Osteoblast (primary cell): ENCODE results near the gene NCOA1. TPM values are rescaled to one million over a fixed set of nuclear protein-coding genes. Genes with fewer than 3 reads are reported as not detected.
A peak's percentile ranks its signal among the peaks of the same experiment; 100 is the strongest.
"Not testable (repeated sequence)": the region's sequence is repeated elsewhere in the genome, so short reads cannot be mapped to it uniquely, and the experiment has no call there.

Experiments used
- DNase-seq: peaks from one replicate; pipeline ENCODE4 v3.0.0; 2011; ENCODE audit warnings: low spot score, mixed read lengths; ENCODE audit not compliant: insufficient read length; ENCODE audit errors: missing footprints
- H2AFZ ChIP-seq: 2 replicates; pipeline ENCODE4 v1.6.0; 2011; ENCODE audit warnings: mild to moderate bottlenecking, low read length
- H3K27ac ChIP-seq: 2 replicates; pipeline ENCODE4 v1.5.1; 2011; ENCODE audit warnings: mild to moderate bottlenecking, low read depth, low read length, moderate library complexity
- H3K27me3 ChIP-seq: 2 replicates; pipeline ENCODE4 v1.6.0; 2012; ENCODE audit warnings: mild to moderate bottlenecking, control low read depth, inconsistent platforms, low read length, moderate library complexity; ENCODE audit not compliant: insufficient read depth
- H3K36me3 ChIP-seq: 2 replicates; pipeline ENCODE4 v1.5.1; 2011; ENCODE audit warnings: mild to moderate bottlenecking, low read length, control low read depth, moderate library complexity; ENCODE audit not compliant: insufficient read depth
- H3K4me1 ChIP-seq: 2 replicates; pipeline ENCODE4 v1.5.1; 2011; ENCODE audit warnings: mild to moderate bottlenecking, low read length, control low read depth, moderate library complexity; ENCODE audit not compliant: insufficient read depth
- H3K4me2 ChIP-seq: 2 replicates; pipeline ENCODE4 v1.6.0; 2011; ENCODE audit warnings: mild to moderate bottlenecking, low read length; ENCODE audit not compliant: insufficient read depth
- H3K4me3 ChIP-seq: fragments of 200-600 bp; sonication (generic); 3 replicates; pipeline ENCODE4 v1.5.1; 2012; ENCODE audit warnings: mild to moderate bottlenecking, low read length, inconsistent platforms; ENCODE audit not compliant: insufficient read depth
- H3K79me2 ChIP-seq: 2 replicates; pipeline ENCODE4 v1.6.0; 2012; ENCODE audit warnings: mild to moderate bottlenecking, low read length, control low read depth, inconsistent platforms; ENCODE audit not compliant: insufficient read depth
- H3K9me3 ChIP-seq: 2 replicates; pipeline ENCODE4 v1.5.1; 2011; ENCODE audit warnings: low read depth, low read length, control low read depth
- H4K20me1 ChIP-seq: 2 replicates; pipeline ENCODE4 v1.6.0; 2012; ENCODE audit warnings: mild to moderate bottlenecking, low read length, control low read depth; ENCODE audit not compliant: insufficient read depth
- total RNA-seq: library from RNA; depleted of rRNA; stranded (reverse); fragments of >200 nt; gene quantifications from 2 replicates; pipeline ENCODE4 v1.2.3, GENCODE V29; 2012
- TF ChIP-seq, protein P1 (sequence below): IDR thresholded peaks from 2 replicates; pipeline ENCODE4 v1.5.1; 2011; ENCODE audit warnings: mild to moderate bottlenecking, low read depth, low read length, moderate library complexity; ENCODE audit errors: extremely low read depth

Gene NCOA1
- total RNA-seq, 1 donor: 23.2 TPM

DNA sequence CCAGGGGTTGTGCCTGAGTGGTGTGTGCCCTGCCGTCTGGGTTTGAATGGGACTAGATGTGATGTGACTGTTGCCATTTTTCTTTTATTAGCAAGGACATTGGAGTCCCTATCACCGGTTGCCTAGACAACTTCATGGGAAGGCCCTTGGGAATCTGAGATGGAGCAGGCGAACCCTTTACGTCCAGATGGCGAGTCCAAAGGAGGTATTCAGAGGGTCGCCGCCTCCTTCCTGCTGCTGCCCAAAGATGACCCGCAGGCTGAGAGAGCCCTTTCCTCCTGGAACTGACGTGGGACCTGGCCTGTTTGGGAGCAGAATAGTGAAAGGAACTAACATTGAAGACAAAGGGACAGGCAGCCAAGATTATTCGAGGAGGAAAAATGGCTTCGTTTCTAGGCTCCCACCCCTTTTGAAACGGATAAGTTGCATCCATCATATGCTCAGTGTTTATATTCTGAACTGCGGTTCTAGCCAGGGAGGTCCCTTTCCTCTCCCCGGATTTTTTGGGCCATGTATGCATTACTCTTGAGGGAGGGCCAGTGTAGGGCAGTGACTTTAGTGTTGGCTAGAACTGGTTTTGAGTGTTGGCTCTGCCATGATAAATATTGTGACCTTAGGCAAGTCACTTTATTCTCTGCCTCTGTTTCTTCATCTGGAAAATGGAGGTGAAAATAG lies 302.8 kb downstream of the NCOA1 start:
- peak overlapping the region; percentile 82 for H3K4me2 ChIP-seq
- peak overlapping the region; percentile 91 for H2AFZ ChIP-seq
- peaks cover 8% of the 10 kb centered on the region for H3K36me3 ChIP-seq
- peaks cover 14% of the 10 kb centered on the region for H3K4me1 ChIP-seq
- no peaks in the 10 kb centered on the region for H3K9me3 ChIP-seq
- no peaks in the 10 kb centered on the region for H4K20me1 ChIP-seq
- H3K27ac ChIP-seq: peak overlapping the region; percentile 96
- H3K4me3 ChIP-seq: peak overlapping the region; percentile 89
- H3K27me3 ChIP-seq: no peaks in the 10 kb centered on the region
- peaks cover 54% of the 10 kb centered on the region for H3K79me2 ChIP-seq
- no peak for DNase-seq
- TF ChIP-seq, protein P1, sequence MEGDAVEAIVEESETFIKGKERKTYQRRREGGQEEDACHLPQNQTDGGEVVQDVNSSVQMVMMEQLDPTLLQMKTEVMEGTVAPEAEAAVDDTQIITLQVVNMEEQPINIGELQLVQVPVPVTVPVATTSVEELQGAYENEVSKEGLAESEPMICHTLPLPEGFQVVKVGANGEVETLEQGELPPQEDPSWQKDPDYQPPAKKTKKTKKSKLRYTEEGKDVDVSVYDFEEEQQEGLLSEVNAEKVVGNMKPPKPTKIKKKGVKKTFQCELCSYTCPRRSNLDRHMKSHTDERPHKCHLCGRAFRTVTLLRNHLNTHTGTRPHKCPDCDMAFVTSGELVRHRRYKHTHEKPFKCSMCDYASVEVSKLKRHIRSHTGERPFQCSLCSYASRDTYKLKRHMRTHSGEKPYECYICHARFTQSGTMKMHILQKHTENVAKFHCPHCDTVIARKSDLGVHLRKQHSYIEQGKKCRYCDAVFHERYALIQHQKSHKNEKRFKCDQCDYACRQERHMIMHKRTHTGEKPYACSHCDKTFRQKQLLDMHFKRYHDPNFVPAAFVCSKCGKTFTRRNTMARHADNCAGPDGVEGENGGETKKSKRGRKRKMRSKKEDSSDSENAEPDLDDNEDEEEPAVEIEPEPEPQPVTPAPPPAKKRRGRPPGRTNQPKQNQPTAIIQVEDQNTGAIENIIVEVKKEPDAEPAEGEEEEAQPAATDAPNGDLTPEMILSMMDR: no peak

DNA sequence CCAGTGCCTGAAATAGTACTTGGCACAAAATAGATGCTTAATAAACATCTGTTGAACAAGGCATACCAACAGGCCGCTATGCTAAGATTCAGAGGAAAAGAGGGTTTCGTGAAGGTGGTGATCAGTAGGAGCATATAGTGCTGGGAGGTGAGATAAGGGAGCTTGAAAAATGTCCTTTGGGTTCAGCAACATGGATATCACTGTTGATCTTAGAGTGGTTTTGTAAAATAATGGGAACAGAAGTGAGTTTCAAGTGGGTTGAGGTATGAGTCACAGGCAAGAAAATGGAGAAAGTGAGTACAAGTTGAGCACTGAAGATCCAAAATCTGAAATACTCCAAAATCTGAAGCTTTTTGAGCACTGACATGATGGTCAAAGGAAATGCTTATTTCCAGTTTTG lies 306.6 kb downstream of the NCOA1 start:
- H3K79me2 ChIP-seq: peaks cover 69% of the 10 kb centered on the region
- no peaks in the 10 kb centered on the region for H3K27me3 ChIP-seq
- H4K20me1 ChIP-seq: no peaks in the 10 kb centered on the region
- H3K4me3 ChIP-seq: no peak overlapping the region
- no peaks in the 10 kb centered on the region for H3K9me3 ChIP-seq
- no peak for DNase-seq
- H2AFZ ChIP-seq: no peak overlapping the region
- H3K27ac ChIP-seq: no peak overlapping the region
- H3K4me2 ChIP-seq: no peak overlapping the region
- TF ChIP-seq, protein P1: no peak
- peaks cover 9% of the 10 kb centered on the region for H3K36me3 ChIP-seq
- H3K4me1 ChIP-seq: peaks cover 8% of the 10 kb centered on the region

DNA sequence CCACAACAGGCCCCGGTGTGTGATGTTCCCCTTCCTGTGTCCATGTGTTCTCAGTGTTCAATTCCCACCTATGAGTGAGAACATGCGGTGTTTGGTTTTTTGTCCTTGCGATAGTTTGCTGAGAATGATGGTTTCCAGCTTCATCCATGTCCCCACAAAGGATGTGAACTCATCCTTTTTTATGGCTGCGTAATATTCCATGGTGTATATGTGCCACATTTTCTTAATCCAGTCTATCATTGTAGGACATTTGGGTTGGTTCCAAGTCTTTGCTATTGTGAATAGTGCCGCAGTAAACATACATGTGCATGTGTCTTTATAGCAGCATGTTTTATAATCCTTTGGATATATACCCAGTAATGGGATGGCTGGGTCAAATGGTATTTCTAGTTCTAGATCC lies 309.4 kb downstream of the NCOA1 start:
- not testable (repeated sequence) for H3K4me3 ChIP-seq, H3K4me1 ChIP-seq, H4K20me1 ChIP-seq, DNase-seq, H2AFZ ChIP-seq, H3K27ac ChIP-seq, H3K36me3 ChIP-seq, H3K9me3 ChIP-seq, H3K27me3 ChIP-seq, H3K4me2 ChIP-seq
- H3K79me2 ChIP-seq: peaks cover 49% of the 10 kb centered on the region

DNA sequence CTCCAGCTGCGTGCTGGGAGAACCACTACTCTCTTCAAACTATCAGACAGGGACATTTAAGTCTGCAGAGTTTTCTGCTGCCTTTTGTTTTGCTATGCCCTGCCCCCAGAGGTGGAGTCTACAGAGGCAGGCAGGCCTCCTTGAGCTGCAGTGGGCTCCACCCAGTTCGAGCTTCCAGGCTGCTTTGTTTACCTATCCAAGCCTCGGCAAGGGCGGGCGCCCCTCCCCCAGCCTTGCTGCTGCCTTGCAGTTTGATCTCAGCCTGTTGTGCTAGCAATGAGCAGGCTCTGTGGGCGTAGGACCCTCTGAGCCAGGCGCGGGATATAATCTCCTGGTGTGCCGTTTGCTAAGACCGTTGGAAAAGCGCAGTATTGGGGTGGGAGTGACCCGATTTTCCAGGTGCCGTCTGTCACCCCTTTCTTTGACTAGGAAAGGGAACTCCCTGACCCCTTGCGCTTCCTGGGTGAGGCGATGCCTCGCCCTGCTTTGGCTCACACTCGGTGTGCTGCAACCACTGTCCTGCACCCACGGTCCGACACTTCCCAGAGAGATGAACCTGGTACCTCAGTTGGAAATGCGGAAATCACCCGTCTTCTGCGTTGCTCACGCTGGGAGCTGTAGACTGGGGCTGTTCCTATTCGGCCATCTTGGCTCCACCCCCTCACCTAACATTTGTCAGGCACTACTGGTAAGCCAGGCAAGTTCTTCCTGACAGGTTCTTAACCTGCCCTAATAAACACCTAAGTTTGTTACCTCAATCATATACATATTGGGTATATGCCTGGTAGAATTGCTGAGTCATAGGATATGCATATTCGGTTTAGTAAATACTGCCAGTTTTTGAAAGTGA lies 315.0 kb downstream of the NCOA1 start:
- not testable (repeated sequence) for H3K36me3 ChIP-seq, H3K27me3 ChIP-seq, H3K4me1 ChIP-seq, H4K20me1 ChIP-seq, H3K4me2 ChIP-seq, H3K4me3 ChIP-seq, DNase-seq, H2AFZ ChIP-seq, H3K9me3 ChIP-seq
- peak overlapping the region; percentile 31 for H3K27ac ChIP-seq
- H3K79me2 ChIP-seq: peaks cover 59% of the 10 kb centered on the region

DNA sequence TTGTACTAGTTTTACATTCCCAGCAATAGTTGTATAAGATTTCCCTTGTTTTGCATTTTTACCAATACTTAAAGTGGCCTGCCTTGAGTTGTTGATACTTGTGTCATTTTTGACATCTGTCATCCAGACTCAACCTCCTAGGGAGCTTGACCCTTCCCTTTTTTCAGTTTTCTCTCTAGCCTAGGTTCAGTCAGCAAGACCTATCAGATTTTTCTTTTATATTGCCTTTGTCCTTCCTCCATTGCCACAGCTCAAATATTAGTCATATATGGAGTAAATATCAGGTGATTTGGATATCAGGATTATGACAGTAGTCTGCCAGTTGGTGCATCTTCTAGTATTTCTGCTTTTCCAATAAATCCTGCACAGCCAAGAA lies 315.6 kb downstream of the NCOA1 start:
- H3K4me2 ChIP-seq: no peak overlapping the region
- H3K27ac ChIP-seq: peak overlapping the region; percentile 31

More for the DNA sequence above, 315.6 kb downstream of the NCOA1 start:
- Histone ChIP-seq H3K27me3 (no peaks in the 10 kb centered on the region), H3K36me3 (no peaks in the 10 kb centered on the region), H3K4me3 (no peak overlapping the region), H4K20me1 (no peaks in the 10 kb centered on the region), H3K79me2 (peaks cover 58% of the 10 kb centered on the region), H3K9me3 (no peaks in the 10 kb centered on the region), H2AFZ (no peak overlapping the region), H3K4me1 (peaks cover 2% of the 10 kb centered on the region)
- TF ChIP-seq, protein P1: no peak
- no peak for DNase-seq
